Caco-2 (cell line): ENCODE data around the gene CTDSP2. TPM values are rescaled to one million over a fixed set of nuclear protein-coding genes. Genes with fewer than 3 reads are reported as not detected.

ENCODE experiments used
- BruUV-seq: library from RNA; stranded (reverse); fragments of 400-500 nt; replicated peaks from 2 replicates; lab custom pipeline; 2021; lab: Mats Ljungman, UMichigan
- CTCF ChIA-PET: fragments of 300-600 bp; sonication (Branson Sonifier 250); formaldehyde crosslinking; loops from one replicate; lab custom pipeline; 2022; ENCODE audit warnings: antibody characterized with exemption; lab: Charles Lee
- POLR2A ChIA-PET: fragments of 300-600 bp; sonication (Branson Sonifier 250); formaldehyde crosslinking; loops from one replicate; lab custom pipeline; 2022; ENCODE audit warnings: antibody characterized with exemption; lab: Charles Lee
- DNase-seq, 2 experiments: peaks; one replicate each; pipeline versions ENCODE4 v3.0.0 to v3.0.0-alpha.2; 2020 to 2022
- H3K27me3 ChIP-seq: replicated peaks from 2 replicates; pipeline ENCODE4 v1.6.0; 2011; ENCODE audit warnings: low read length; ENCODE audit not compliant: control insufficient read depth, insufficient read depth
- H3K36me3 ChIP-seq: 2 replicates; pipeline ENCODE4 v1.5.1; 2011; ENCODE audit warnings: low read length; ENCODE audit not compliant: control insufficient read depth, insufficient read depth
- H3K4me1 ChIP-seq: fragments of 250-450 bp; sonication (Bioruptor Pico); 2 replicates; pipeline ENCODE4 v1.5.1; 2020; ENCODE audit warnings: mild to moderate bottlenecking
- H3K4me3 ChIP-seq: 2 replicates; pipeline ENCODE4 v1.5.1; 2011; ENCODE audit warnings: low read depth, mild to moderate bottlenecking, control low read depth, low read length
- H3K9me3 ChIP-seq: fragments of 250-450 bp; sonication (Bioruptor Pico); 2 replicates; pipeline ENCODE4 v1.5.1; 2020; ENCODE audit warnings: mild to moderate bottlenecking, moderate library complexity
- H3K27ac Mint-ChIP-seq: one replicate; pipeline ENCODE4 v1.8.0; 2022; ENCODE audit warnings: mixed read lengths; ENCODE audit not compliant: unreplicated experiment
- H3K27me3 Mint-ChIP-seq: one replicate; pipeline ENCODE4 v1.8.0; 2022; ENCODE audit warnings: mixed read lengths; ENCODE audit not compliant: insufficient read depth, unreplicated experiment
- H3K36me3 Mint-ChIP-seq: one replicate; pipeline ENCODE4 v1.8.0; 2022; ENCODE audit warnings: mild to moderate bottlenecking, mixed read lengths; ENCODE audit not compliant: insufficient read depth, unreplicated experiment
- H3K4me1 Mint-ChIP-seq: one replicate; pipeline ENCODE4 v1.8.0; 2022; ENCODE audit warnings: low read depth, mixed read lengths; ENCODE audit not compliant: unreplicated experiment
- H3K4me3 Mint-ChIP-seq: one replicate; pipeline ENCODE4 v1.8.0; 2022; ENCODE audit warnings: mild to moderate bottlenecking, moderate library complexity, mixed read lengths; ENCODE audit not compliant: unreplicated experiment
- H3K9me3 Mint-ChIP-seq: one replicate; pipeline ENCODE4 v1.8.0; 2022; ENCODE audit warnings: mixed read lengths; ENCODE audit not compliant: unreplicated experiment
- CTCF ChIP-seq, 2 experiments: fragments of 200-600 bp in 1 of 2; IDR thresholded peaks; 1 replicate in 1 of 2; 2 replicates in 1 of 2; pipeline versions ENCODE4 v1.5.1 to v1.8.0; 2011 to 2022; ENCODE audit warnings: antibody characterized with exemption in 1 of 2, control low read depth in 1 of 2, inconsistent platforms in 1 of 2, low read depth in 1 of 2, low read length in 1 of 2, mild to moderate bottlenecking in 1 of 2, moderate library complexity in 1 of 2; ENCODE audit not compliant: insufficient read depth in 1 of 2, severe bottlenecking in 1 of 2, unreplicated experiment in 1 of 2
- intact Hi-C: fragments of 100-400 bp; cut with micrococcal nuclease; formaldehyde crosslinking; loops from one replicate; pipeline ENCODE4 v1.10.0; 2022; ENCODE audit not compliant: unreplicated experiment
- total RNA-seq: library from RNA; stranded (reverse); gene quantifications from 2 replicates; pipeline ENCODE4 v1.2.3, GENCODE V29; 2022

Gene CTDSP2
- total RNA-seq, 1 experiment from 2014 or later: 117 TPM

DNA sequence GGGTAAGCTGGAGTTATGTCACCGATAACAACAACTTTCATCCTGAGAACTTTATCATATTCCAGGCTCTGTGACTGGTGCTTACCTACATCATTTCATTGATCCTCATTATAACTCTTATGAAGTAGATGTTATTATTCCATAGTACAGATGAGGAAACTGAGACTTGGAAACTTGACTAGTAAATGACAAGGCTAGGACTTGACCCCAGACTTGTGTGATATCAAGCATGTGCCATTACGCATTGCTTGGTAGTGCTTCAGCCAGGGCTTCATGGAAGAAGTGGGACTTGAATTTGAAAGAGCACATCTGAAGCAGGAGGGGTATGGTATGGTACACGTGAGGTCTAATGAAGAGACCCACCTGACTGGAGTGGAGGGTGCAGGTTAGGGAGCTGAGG, 39.9 kb downstream of the CTDSP2 start:
- ChIA-PET CTCF (no interaction called here), POLR2A (no interaction called here)
- Histone ChIP-seq H3K27me3 (no peaks in the 10 kb centered on the region), H3K36me3 (no peaks in the 10 kb centered on the region), H3K4me3 (no peak overlapping the region), H3K4me1 (no peaks in the 10 kb centered on the region), H3K9me3 (no peaks in the 10 kb centered on the region)
- Mint-ChIP-seq H3K4me1 (no peaks in the 10 kb centered on the region), H3K27ac (no peak overlapping the region), H3K9me3 (no peaks in the 10 kb centered on the region), H3K27me3 (no peaks in the 10 kb centered on the region), H3K4me3 (no peak overlapping the region), H3K36me3 (peaks cover 6% of the 10 kb centered on the region)
- intact Hi-C loops: no loop called here
- no peak for TF ChIP-seq CTCF (IDR thresholded peaks at IDR 0.05; ENCODE audit: insufficient read depth in 1 of 2, low read depth in 1 of 2, low read length in 1 of 2, severe bottlenecking in 1 of 2, unreplicated experiment in 1 of 2)
- no TSS peak for BruUV-seq
- no peak for DNase-seq

- Histone ChIP-seq H3K4me1 (no peaks in the 10 kb centered on the region), H3K9me3 (no peaks in the 10 kb centered on the region), H3K27me3 (no peaks in the 10 kb centered on the region), H3K4me3 (no peak overlapping the region), H3K36me3 (no peaks in the 10 kb centered on the region)
- no TSS peak for BruUV-seq
- H3K36me3 Mint-ChIP-seq: peaks cover 14% of the 10 kb centered on the region
- H3K27ac Mint-ChIP-seq: no peak overlapping the region
- no peaks in the 10 kb centered on the region for H3K27me3 Mint-ChIP-seq
- CTCF ChIA-PET: interaction anchor here (0.7 to 2.6 kb wide), 3 partner anchors 93 to 116 kb away, joined by 3 to 16 read pairs (median 4); no protein-coding TSS in a partner anchor
- intact Hi-C loops: loop anchor here (1.0 kb wide), 1 partner anchor 102 kb away; no protein-coding TSS in a partner anchor
- POLR2A ChIA-PET: no interaction called here
- H3K4me3 Mint-ChIP-seq: no peak overlapping the region
- no peaks in the 10 kb centered on the region for H3K4me1 Mint-ChIP-seq
- H3K9me3 Mint-ChIP-seq: no peaks in the 10 kb centered on the region
- TF ChIP-seq CTCF (IDR thresholded peaks at IDR 0.05; ENCODE audit: insufficient read depth in 1 of 2, low read depth in 1 of 2, low read length in 1 of 2, severe bottlenecking in 1 of 2, unreplicated experiment in 1 of 2): peak; percentile 59 to 83
- peak in 1 of 2 experiments; percentile 47 for DNase-seq
Observed at GRCh38 chr12:57803319-57803893, 43.1 kb downstream of the CTDSP2 start.

GRCh38 chr12:57802607-57803006, 43.9 kb downstream of the CTDSP2 start:
- CTCF ChIA-PET: interaction anchor here (1.0 to 2.6 kb wide), 2 partner anchors 94 to 104 kb away, joined by 4 to 16 read pairs; no protein-coding TSS in a partner anchor
- no peak overlapping the region for H3K27ac Mint-ChIP-seq

More at GRCh38 chr12:57802607-57803006, 43.9 kb downstream of the CTDSP2 start:
- POLR2A ChIA-PET: no interaction called here
- Histone ChIP-seq H3K27me3 (no peaks in the 10 kb centered on the region), H3K4me3 (no peak overlapping the region), H3K9me3 (no peaks in the 10 kb centered on the region), H3K36me3 (no peaks in the 10 kb centered on the region), H3K4me1 (no peaks in the 10 kb centered on the region)
- Mint-ChIP-seq H3K9me3 (no peaks in the 10 kb centered on the region), H3K27me3 (no peaks in the 10 kb centered on the region), H3K4me1 (no peaks in the 10 kb centered on the region), H3K4me3 (no peak overlapping the region), H3K36me3 (peaks cover 20% of the 10 kb centered on the region)
- TF ChIP-seq CTCF (IDR thresholded peaks at IDR 0.05; ENCODE audit: insufficient read depth in 1 of 2, low read depth in 1 of 2, low read length in 1 of 2, severe bottlenecking in 1 of 2, unreplicated experiment in 1 of 2): no peak
- intact Hi-C loops: loop anchor here (1.0 kb wide), 1 partner anchor 103 kb away; no protein-coding TSS in a partner anchor
- DNase-seq: no peak
- no TSS peak for BruUV-seq
